ENCODE results near the gene WNT2B. TPM values are rescaled to one million over a fixed set of nuclear protein-coding genes. Genes with fewer than 3 reads are reported as not detected.

WNT2B gene
- total and polyA plus RNA-seq, 2 donors (not counting 1 experiment from before 2014, with no cell fraction given) = 0.54 to 5.2 TPM

DNA sequence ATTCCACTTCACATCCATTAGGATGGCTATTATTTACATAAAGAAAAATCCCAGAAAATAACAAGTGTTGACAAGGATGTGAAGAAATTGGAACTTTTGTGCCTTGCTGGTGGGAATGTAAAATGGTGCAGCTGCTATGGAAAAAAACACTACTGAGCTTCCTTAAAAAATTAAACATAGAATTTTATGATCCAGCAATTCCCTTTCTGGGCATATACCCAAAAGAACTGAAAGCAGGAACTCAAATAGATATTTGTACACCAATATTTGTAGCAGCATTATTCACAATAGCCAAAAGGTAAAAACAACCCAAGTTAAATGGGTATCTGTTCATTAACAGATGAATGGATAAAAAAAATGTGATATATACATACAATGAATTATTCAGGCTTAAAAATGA lies 45.6 kb downstream of the WNT2B start:
- no peak overlapping the region for H3K4me3 Mint-ChIP-seq
- ATAC-seq (ENCODE audit: low read depth) = no peak

DNA sequence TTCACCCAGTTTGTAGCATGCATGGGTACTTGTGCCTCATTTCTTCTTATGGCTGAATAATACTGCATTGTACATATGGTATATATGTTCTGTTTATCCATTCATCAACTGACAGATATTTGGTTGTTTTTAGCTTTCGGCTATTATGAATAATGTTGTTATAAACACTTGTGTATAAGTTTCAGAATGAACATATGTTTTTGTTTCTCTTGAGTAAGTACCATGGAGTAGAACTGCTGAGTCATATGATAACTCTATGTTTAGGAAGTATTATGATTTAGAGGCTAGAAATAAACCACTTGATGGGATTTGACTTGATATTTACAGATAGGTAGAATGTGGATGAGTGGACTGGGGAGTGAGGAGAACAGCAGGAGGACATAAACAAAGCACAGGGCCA lies 48.6 kb downstream of the WNT2B start:
- no CpG with 5 or more reads among the region's 1 CpG for WGBS (ENCODE audit: insufficient coverage)
- H3K4me1 Mint-ChIP-seq = no peaks in the 10 kb centered on the region
- no peak overlapping the region for H3K4me3 Mint-ChIP-seq

More for the DNA sequence above, 45.6 kb downstream of the WNT2B start:
- intact Hi-C loops (cut with micrococcal nuclease) = no loop called here
- no peaks in the 10 kb centered on the region for H3K4me1 Mint-ChIP-seq
- TF ChIP-seq, protein P1, sequence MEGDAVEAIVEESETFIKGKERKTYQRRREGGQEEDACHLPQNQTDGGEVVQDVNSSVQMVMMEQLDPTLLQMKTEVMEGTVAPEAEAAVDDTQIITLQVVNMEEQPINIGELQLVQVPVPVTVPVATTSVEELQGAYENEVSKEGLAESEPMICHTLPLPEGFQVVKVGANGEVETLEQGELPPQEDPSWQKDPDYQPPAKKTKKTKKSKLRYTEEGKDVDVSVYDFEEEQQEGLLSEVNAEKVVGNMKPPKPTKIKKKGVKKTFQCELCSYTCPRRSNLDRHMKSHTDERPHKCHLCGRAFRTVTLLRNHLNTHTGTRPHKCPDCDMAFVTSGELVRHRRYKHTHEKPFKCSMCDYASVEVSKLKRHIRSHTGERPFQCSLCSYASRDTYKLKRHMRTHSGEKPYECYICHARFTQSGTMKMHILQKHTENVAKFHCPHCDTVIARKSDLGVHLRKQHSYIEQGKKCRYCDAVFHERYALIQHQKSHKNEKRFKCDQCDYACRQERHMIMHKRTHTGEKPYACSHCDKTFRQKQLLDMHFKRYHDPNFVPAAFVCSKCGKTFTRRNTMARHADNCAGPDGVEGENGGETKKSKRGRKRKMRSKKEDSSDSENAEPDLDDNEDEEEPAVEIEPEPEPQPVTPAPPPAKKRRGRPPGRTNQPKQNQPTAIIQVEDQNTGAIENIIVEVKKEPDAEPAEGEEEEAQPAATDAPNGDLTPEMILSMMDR (IDR thresholded peaks at IDR 0.05) = no peak
- no peak for TF ChIP-seq EZH2 (IDR thresholded peaks at IDR 0.05; ENCODE audit: borderline replicate concordance, insufficient read depth, low read depth, low read length, poor library complexity, severe bottlenecking)
- Histone ChIP-seq H3K79me2 (ENCODE audit: control insufficient read depth, insufficient read depth, low read length) (no peaks in the 10 kb centered on the region), H3K9ac (ENCODE audit: low read length) (no peak overlapping the region), H3K27ac (ENCODE audit: low read length in 2 of 2) (no peak overlapping the region), H4K20me1 (ENCODE audit: control insufficient read depth, insufficient read depth, low read length, poor library complexity, severe bottlenecking) (no peaks in the 10 kb centered on the region), H3K27me3 (replicated peaks in 1 of 4; ENCODE audit: control extremely low read depth in 1 of 4, control insufficient read depth in 3 of 4, insufficient read depth in 4 of 4, low read length in 3 of 4) (no peaks in the 10 kb centered on the region), H3K9me3 (ENCODE audit: control extremely low read depth in 1 of 3, control insufficient read depth in 2 of 3, insufficient read depth in 1 of 3, low read length in 2 of 3) (no peaks in the 10 kb centered on the region), H3K4me1 (ENCODE audit: control insufficient read depth in 2 of 2, insufficient read depth in 2 of 2, low read length in 2 of 2) (no peaks in the 10 kb centered on the region), H3K4me3 (ENCODE audit: control extremely low read depth in 1 of 5, extremely low read depth in 1 of 5, insufficient read depth in 1 of 5, low read depth in 2 of 5, low read length in 4 of 5) (no peak overlapping the region), H3K36me3 (replicated peaks in 1 of 2; ENCODE audit: control extremely low read depth in 1 of 2, control insufficient read depth in 1 of 2, extremely low read depth in 1 of 2, insufficient read depth in 2 of 2, low read length in 1 of 2) (no peaks in the 10 kb centered on the region), H2AFZ (ENCODE audit: insufficient read depth, low read depth, low read length, poor library complexity, severe bottlenecking) (no peak overlapping the region), H3K4me2 (replicated peaks; ENCODE audit: low read depth, low read length, poor library complexity, severe bottlenecking) (no peak overlapping the region)
- H3K9me3 Mint-ChIP-seq (ENCODE audit: insufficient read depth) = no peaks in the 10 kb centered on the region
- CTCF ChIA-PET = no interaction called here
- POLR2A ChIA-PET = no interaction called here
- no peaks in the 10 kb centered on the region for H3K27me3 Mint-ChIP-seq
- no peak for DNase-seq
- no peak overlapping the region for H3K27ac Mint-ChIP-seq

More for the DNA sequence above, 48.6 kb downstream of the WNT2B start:
- no peak for ATAC-seq (ENCODE audit: low read depth)
- Histone ChIP-seq H3K9me3 (ENCODE audit: control extremely low read depth in 1 of 3, control insufficient read depth in 2 of 3, insufficient read depth in 1 of 3, low read length in 2 of 3) (no peaks in the 10 kb centered on the region), H3K27me3 (replicated peaks in 1 of 4; ENCODE audit: control extremely low read depth in 1 of 4, control insufficient read depth in 3 of 4, insufficient read depth in 4 of 4, low read length in 3 of 4) (no peaks in the 10 kb centered on the region), H3K4me3 (ENCODE audit: control extremely low read depth in 1 of 5, extremely low read depth in 1 of 5, insufficient read depth in 1 of 5, low read depth in 2 of 5, low read length in 4 of 5) (no peak overlapping the region), H2AFZ (ENCODE audit: insufficient read depth, low read depth, low read length, poor library complexity, severe bottlenecking) (no peak overlapping the region), H3K79me2 (ENCODE audit: control insufficient read depth, insufficient read depth, low read length) (no peaks in the 10 kb centered on the region), H3K36me3 (replicated peaks in 1 of 2; ENCODE audit: control extremely low read depth in 1 of 2, control insufficient read depth in 1 of 2, extremely low read depth in 1 of 2, insufficient read depth in 2 of 2, low read length in 1 of 2) (no peaks in the 10 kb centered on the region), H3K27ac (ENCODE audit: low read length in 2 of 2) (no peak overlapping the region), H4K20me1 (ENCODE audit: control insufficient read depth, insufficient read depth, low read length, poor library complexity, severe bottlenecking) (no peaks in the 10 kb centered on the region), H3K4me2 (replicated peaks; ENCODE audit: low read depth, low read length, poor library complexity, severe bottlenecking) (no peak overlapping the region), H3K9ac (ENCODE audit: low read length) (no peak overlapping the region), H3K4me1 (ENCODE audit: control insufficient read depth in 2 of 2, insufficient read depth in 2 of 2, low read length in 2 of 2) (no peaks in the 10 kb centered on the region)
- DNase-seq = no peak
- Mint-ChIP-seq H3K27me3 (no peaks in the 10 kb centered on the region), H3K27ac (no peak overlapping the region), H3K9me3 (ENCODE audit: insufficient read depth) (no peaks in the 10 kb centered on the region)
- intact Hi-C loops (cut with micrococcal nuclease) = no loop called here
- TF ChIP-seq, protein P1 (IDR thresholded peaks at IDR 0.05) = no peak
- no peak for TF ChIP-seq EZH2 (IDR thresholded peaks at IDR 0.05; ENCODE audit: borderline replicate concordance, insufficient read depth, low read depth, low read length, poor library complexity, severe bottlenecking)
- POLR2A ChIA-PET = no interaction called here
- CTCF ChIA-PET = no interaction called here
